Astrocyte of the cerebellum (primary cell): Measurements from ENCODE around the gene NDC1.
"Not testable (repeated sequence)": the region's sequence is repeated elsewhere in the genome, so short reads cannot be mapped to it uniquely, and the experiment has no call there.

ENCODE experiments used
- DNase-seq: peaks from one replicate; pipeline ENCODE4 v3.0.0-alpha.2; 2011; ENCODE audit warnings: low read depth
- H3K4me3 ChIP-seq: 2 replicates; pipeline ENCODE4 v1.5.1; 2011; ENCODE audit warnings: mild to moderate bottlenecking, low read depth, low read length, moderate library complexity
- CTCF ChIP-seq: IDR thresholded peaks from 2 replicates; pipeline ENCODE4 v1.5.1; 2012; ENCODE audit warnings: low read length, low read depth, moderate library complexity, mild to moderate bottlenecking; ENCODE audit errors: missing control alignments
- in situ Hi-C: cut with HindIII; loops from 2 replicates; pipeline ENCODE4 v1.10.0; 2017; ENCODE audit warnings: low sequenced_read_pairs

NDC1 gene

GRCh38 chr1:53763461-53763860 is 74.6 kb downstream of the NDC1 start:
- DNase-seq = no peak
- in situ Hi-C loops = no loop called here
- H3K4me3 ChIP-seq = no peak overlapping the region
- TF ChIP-seq CTCF = no peak

- DNase-seq, H3K4me3 ChIP-seq, in situ Hi-C loops: not testable (repeated sequence)
Measured at GRCh38 chr1:53760497-53760896, 77.6 kb downstream of the NDC1 start.

- DNase-seq = no peak
- no peak for TF ChIP-seq CTCF
- no peak overlapping the region for H3K4me3 ChIP-seq
- in situ Hi-C loops = no loop called here
Measured at GRCh38 chr1:53755874-53756273, 82.2 kb downstream of the NDC1 start.

- no peak for DNase-seq
- in situ Hi-C loops = no loop called here
- no peak overlapping the region for H3K4me3 ChIP-seq
- TF ChIP-seq CTCF = peak; percentile 75
Measured at GRCh38 chr1:53754484-53755312, 83.4 kb downstream of the NDC1 start.

- in situ Hi-C loops = no loop called here
- DNase-seq = no peak
- H3K4me3 ChIP-seq = no peak overlapping the region
- no peak for TF ChIP-seq CTCF
Measured at GRCh38 chr1:53752281-53752680, 85.8 kb downstream of the NDC1 start.

- TF ChIP-seq CTCF = no peak
- in situ Hi-C loops = loop anchor here (25.0 kb wide), 1 partner anchor 261 kb away; no protein-coding TSS in a partner anchor
- no peak overlapping the region for H3K4me3 ChIP-seq
Measured at GRCh38 chr1:53747841-53748240, 90.3 kb downstream of the NDC1 start.

GRCh38 chr1:53740621-53741105 is 97.4 kb downstream of the NDC1 start:
- TF ChIP-seq CTCF = no peak
- in situ Hi-C loops = loop anchor here (25.0 kb wide), 1 partner anchor 253 kb away; no protein-coding TSS in a partner anchor
- peak; percentile 79 for DNase-seq
- H3K4me3 ChIP-seq = peak overlapping the region; percentile 14

More at GRCh38 chr1:53747841-53748240, 90.3 kb downstream of the NDC1 start:
- no peak for DNase-seq
